Uterus (tissue), 4 donors: ENCODE results near the gene NAA10. TPM values are rescaled to one million over a fixed set of nuclear protein-coding genes. Genes with fewer than 3 reads are reported as not detected.
A peak's percentile ranks its signal among the peaks of the same experiment; 100 is the strongest.

ENCODE experiments used
- DNase-seq, 2 donors: peaks; one replicate each; pipeline ENCODE4 v3.0.0-alpha.2; 2019 to 2020
- H3K27ac ChIP-seq, 2 donors: fragments of 200-600 bp; sonication (generic); 1 replicate in 1 of 2; 2 replicates in 1 of 2; pipeline ENCODE4 v1.5.1; 2016 to 2018
- H3K27me3 ChIP-seq, 2 donors: fragments of 200-600 bp; sonication (generic); one replicate each; pipeline ENCODE4 v1.5.1; 2018 to 2019; ENCODE audit warnings: control low read depth in 1 of 2
- H3K36me3 ChIP-seq, 2 donors: fragments of 200-600 bp; sonication (generic); one replicate each; pipeline ENCODE4 v1.5.1; 2019; ENCODE audit warnings: control low read depth in 1 of 2
- H3K4me1 ChIP-seq, 2 donors: fragments of 200-600 bp; sonication (generic); one replicate each; pipeline ENCODE4 v1.5.1; 2018 to 2019; ENCODE audit warnings: control low read depth in 1 of 2
- H3K4me3 ChIP-seq, 2 donors: fragments of 200-600 bp; sonication (generic); 1 replicate in 1 of 2; 2 replicates in 1 of 2; pipeline ENCODE4 v1.5.1; 2018 to 2019; ENCODE audit warnings: mild to moderate bottlenecking in 1 of 2
- H3K9me3 ChIP-seq, 2 donors: fragments of 200-600 bp; sonication (generic); one replicate each; pipeline ENCODE4 v1.5.1; 2019; ENCODE audit warnings: control low read depth in 1 of 2
- POLR2A ChIP-seq, 2 donors: fragments of 450-650 bp; IDR thresholded peaks; one replicate each; pipeline ENCODE4 v1.6.1; 2016; ENCODE audit warnings: antibody characterized with exemption in 2 of 2, mild to moderate bottlenecking in 1 of 2, moderate library complexity in 1 of 2
- intact Hi-C: fragments of 100-400 bp; cut with DNase I; formaldehyde crosslinking; loops from one replicate; pipeline ENCODE4 v1.15.1; 2023; ENCODE audit warnings: low total_unique reads
- total RNA-seq, 4 donors: library from RNA; depleted of rRNA in 3 of 4; stranded (reverse); fragments of >200 nt in 3 of 4; gene quantifications; one replicate each; pipeline versions ENCODE4 v1.1.0 to v1.2.4, GENCODE V29; 2014 to 2023
- TF ChIP-seq, protein P1 (sequence below), 4 experiments: fragments of 200-600 bp in 2 of 4; fragments of 450-650 bp in 2 of 4; sonication (generic) in 2 of 4; IDR thresholded peaks; one replicate each; pipeline ENCODE4 v1.5.1; 2016 to 2019; ENCODE audit warnings: antibody characterized with exemption in 4 of 4, mild to moderate bottlenecking in 2 of 4, moderate library complexity in 1 of 4
- donor health status: DM: yes; HTN: yes; CAD: no.

Gene NAA10
- total RNA-seq, 4 donors from 2014 or later: 37.9 to 198 (median 109) TPM

DNA sequence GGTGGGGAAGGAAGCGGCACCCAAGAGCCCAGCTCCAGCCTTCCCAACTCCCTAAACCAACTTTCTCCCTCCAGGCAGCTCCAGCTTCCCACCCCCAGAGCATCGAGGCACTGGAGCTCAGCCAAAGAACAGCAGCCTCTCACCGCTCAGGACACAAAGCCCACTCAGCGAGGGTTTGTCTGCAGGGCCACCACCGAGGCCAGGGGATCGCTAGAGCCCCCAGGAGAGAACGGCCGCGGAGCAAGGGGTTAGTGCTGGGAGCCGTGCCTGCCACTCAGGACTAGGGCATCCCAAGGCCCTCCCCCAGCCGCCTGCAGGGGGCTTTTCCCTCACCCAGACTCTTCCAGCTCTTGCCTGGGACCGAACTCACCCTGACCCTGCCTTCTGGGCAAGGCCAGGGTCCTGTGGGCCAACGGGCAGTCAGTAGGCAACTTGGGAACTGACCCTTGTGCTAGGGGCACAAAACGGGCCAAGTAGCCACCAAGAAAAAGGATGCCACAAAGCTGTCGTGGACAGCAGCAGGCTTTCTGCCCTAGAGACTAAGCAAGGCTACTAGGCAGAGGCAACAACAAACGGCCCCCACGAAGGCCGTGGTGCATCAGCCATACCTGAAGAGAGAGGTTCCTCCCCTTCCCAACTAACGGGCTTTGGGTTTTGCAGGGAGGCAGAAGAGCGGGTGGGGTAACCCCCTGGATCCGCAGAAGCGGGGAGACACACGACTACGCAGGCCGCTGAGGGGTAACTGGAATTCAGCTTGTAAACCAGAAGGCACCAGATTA lies 34.5 kb upstream of the NAA10 start:
- Histone ChIP-seq H3K36me3 (no peaks in the 10 kb centered on the region), H3K9me3 (no peaks in the 10 kb centered on the region), H3K27ac (peak overlapping the region; percentile 99), H3K27me3 (no peaks in the 10 kb centered on the region), H3K4me1 (peaks cover 0 to 5% of the 10 kb centered on the region in 2 donors), H3K4me3 (peak overlapping the region; percentile 52 to 96)
- intact Hi-C loops: no loop called here
- no peak for DNase-seq
- no peak for TF ChIP-seq POLR2A (IDR thresholded peaks at IDR 0.05)
- TF ChIP-seq, protein P1, sequence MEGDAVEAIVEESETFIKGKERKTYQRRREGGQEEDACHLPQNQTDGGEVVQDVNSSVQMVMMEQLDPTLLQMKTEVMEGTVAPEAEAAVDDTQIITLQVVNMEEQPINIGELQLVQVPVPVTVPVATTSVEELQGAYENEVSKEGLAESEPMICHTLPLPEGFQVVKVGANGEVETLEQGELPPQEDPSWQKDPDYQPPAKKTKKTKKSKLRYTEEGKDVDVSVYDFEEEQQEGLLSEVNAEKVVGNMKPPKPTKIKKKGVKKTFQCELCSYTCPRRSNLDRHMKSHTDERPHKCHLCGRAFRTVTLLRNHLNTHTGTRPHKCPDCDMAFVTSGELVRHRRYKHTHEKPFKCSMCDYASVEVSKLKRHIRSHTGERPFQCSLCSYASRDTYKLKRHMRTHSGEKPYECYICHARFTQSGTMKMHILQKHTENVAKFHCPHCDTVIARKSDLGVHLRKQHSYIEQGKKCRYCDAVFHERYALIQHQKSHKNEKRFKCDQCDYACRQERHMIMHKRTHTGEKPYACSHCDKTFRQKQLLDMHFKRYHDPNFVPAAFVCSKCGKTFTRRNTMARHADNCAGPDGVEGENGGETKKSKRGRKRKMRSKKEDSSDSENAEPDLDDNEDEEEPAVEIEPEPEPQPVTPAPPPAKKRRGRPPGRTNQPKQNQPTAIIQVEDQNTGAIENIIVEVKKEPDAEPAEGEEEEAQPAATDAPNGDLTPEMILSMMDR (IDR thresholded peaks at IDR 0.05): no peak

DNA sequence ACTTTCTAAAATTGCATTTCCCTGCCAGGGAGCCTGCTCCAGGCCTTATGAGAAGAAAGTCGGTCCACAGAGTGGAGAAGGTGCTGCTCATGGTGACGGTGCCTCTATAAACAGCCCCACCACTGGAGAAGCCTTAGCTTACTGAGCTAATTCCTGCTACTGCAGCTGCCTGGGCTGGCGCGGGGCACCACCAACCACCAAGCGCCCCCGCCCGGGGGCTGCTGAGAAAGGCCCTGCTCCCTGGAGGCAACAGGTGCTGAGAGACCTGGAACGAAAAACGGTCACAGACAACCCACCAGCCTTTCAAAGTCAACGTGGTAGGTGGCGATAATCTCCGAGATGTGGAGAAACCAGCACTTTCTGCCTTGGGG lies 33.9 kb upstream of the NAA10 start:
- peak overlapping the region in 1 of 2 donors; percentile 52 for H3K4me3 ChIP-seq
- no peaks in the 10 kb centered on the region for H3K27me3 ChIP-seq
- TF ChIP-seq POLR2A (IDR thresholded peaks at IDR 0.05): no peak
- TF ChIP-seq, protein P1 (IDR thresholded peaks at IDR 0.05): no peak
- H3K36me3 ChIP-seq: no peaks in the 10 kb centered on the region
- no peaks in the 10 kb centered on the region for H3K9me3 ChIP-seq
- DNase-seq: no peak
- intact Hi-C loops: no loop called here
- peak overlapping the region; percentile 99 for H3K27ac ChIP-seq
- H3K4me1 ChIP-seq: peaks cover 0 to 4% of the 10 kb centered on the region in 2 donors

DNA sequence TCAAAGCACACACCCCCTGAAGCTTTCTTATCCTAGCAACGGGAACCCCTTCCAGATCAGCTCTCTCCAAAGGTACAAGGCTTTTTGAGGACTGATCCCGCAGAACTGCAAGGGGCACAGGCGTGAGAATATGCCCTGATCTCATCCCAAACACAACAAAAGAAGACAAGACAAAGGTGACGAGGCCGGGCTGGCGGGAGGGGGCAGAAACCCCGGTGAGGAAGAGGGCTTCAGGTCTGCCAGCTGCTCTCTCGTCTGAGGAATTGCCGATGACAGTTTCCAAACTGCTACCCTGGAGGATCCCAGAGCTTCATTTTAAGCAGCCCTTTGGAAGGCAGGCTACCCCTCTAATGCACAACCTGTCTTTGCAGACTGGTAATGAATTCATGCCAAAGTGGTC lies 33.4 kb upstream of the NAA10 start:
- no peak for DNase-seq
- TF ChIP-seq, protein P1 (IDR thresholded peaks at IDR 0.05): no peak
- TF ChIP-seq POLR2A (IDR thresholded peaks at IDR 0.05): no peak
- Histone ChIP-seq H3K27ac (peak overlapping the region; percentile 99), H3K27me3 (no peaks in the 10 kb centered on the region), H3K36me3 (no peaks in the 10 kb centered on the region), H3K4me1 (no peaks in the 10 kb centered on the region), H3K9me3 (no peaks in the 10 kb centered on the region), H3K4me3 (no peak overlapping the region)
- intact Hi-C loops: no loop called here

DNA sequence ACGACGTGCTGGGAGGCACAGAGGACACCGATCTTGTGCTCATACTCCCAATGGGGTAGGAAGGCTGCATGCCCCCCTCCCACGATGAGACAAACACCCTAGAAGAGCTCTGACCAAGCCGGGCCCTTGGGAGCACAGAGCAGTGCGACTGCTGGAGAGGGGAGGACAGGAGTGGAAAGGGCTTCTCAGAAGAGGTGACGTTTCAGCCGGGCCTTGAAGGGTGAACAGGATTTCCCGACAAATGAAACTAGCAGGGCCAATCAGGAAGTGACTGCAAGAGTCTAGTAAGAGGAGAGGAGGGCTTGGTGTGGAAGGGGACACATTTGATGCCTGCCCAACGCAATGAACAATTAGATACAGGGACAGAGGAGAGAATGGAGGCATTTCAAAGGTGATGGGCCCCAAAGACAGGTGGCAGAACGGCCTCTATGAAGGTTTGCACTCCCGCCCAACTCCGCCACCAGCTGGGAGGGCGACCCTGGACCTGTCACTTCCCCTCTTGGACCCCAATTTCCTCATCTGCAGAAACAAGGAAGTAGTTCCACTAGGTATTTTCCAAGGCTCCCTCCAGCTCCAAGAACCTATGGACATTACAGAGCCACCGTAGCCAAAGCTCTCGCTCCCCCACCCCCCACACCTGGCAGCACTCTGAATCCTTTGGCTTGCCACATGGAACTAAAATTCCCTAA lies 32.8 kb upstream of the NAA10 start:
- DNase-seq: no peak
- Histone ChIP-seq H3K36me3 (no peaks in the 10 kb centered on the region), H3K27ac (peak overlapping the region; percentile 8 to 99), H3K4me3 (no peak overlapping the region), H3K9me3 (no peaks in the 10 kb centered on the region), H3K4me1 (no peaks in the 10 kb centered on the region), H3K27me3 (no peaks in the 10 kb centered on the region)
- TF ChIP-seq, protein P1 (IDR thresholded peaks at IDR 0.05): no peak
- no peak for TF ChIP-seq POLR2A (IDR thresholded peaks at IDR 0.05)
- intact Hi-C loops: no loop called here
